Epidermal melanocyte (primary cell): Measurements from ENCODE around the gene ZNF438.

Experiments used
- DNase-seq: peaks from one replicate; pipeline ENCODE4 v3.0.0; 2011; ENCODE audit warnings: low spot score; ENCODE audit not compliant: insufficient read length

Gene ZNF438

GRCh38 chr10:30885423-30885822 lies 146.2 kb downstream of the ZNF438 start:
- no peak for DNase-seq

- no peak for DNase-seq
These were observed 147.9 kb downstream of the ZNF438 start for GRCh38 chr10:30883751-30884150.

GRCh38 chr10:30883116-30883515 lies 148.5 kb downstream of the ZNF438 start:
- DNase-seq, result no peak

- DNase-seq, result no peak
These were observed 149.4 kb downstream of the ZNF438 start for GRCh38 chr10:30882281-30882680.

- DNase-seq, result no peak
These were observed 152.7 kb downstream of the ZNF438 start for GRCh38 chr10:30878920-30879319.

- DNase-seq, result no peak
These were observed 154.6 kb downstream of the ZNF438 start for GRCh38 chr10:30877111-30877510.

- no peak for DNase-seq
These were observed 158.3 kb downstream of the ZNF438 start for GRCh38 chr10:30873411-30873810.

- no peak for DNase-seq
These were observed 160.8 kb downstream of the ZNF438 start for GRCh38 chr10:30870896-30871295.

GRCh38 chr10:30869566-30869965 lies 162.1 kb downstream of the ZNF438 start:
- no peak for DNase-seq

- DNase-seq, result no peak
These were observed 163.1 kb downstream of the ZNF438 start for GRCh38 chr10:30868611-30869010.

- DNase-seq, result no peak
These were observed 164.8 kb downstream of the ZNF438 start for GRCh38 chr10:30866896-30867295.

GRCh38 chr10:30865141-30865926 lies 166.3 kb downstream of the ZNF438 start:
- DNase-seq, result no peak

GRCh38 chr10:30863516-30864210 lies 168.0 kb downstream of the ZNF438 start:
- no peak for DNase-seq

GRCh38 chr10:30862486-30862885 lies 169.2 kb downstream of the ZNF438 start:
- DNase-seq, result no peak

- no peak for DNase-seq
These were observed 169.7 kb downstream of the ZNF438 start for GRCh38 chr10:30861976-30862375.

GRCh38 chr10:30861221-30861620 lies 170.4 kb downstream of the ZNF438 start:
- DNase-seq, result no peak

- no peak for DNase-seq
These were observed 173.2 kb downstream of the ZNF438 start for GRCh38 chr10:30858499-30858898.

- no peak for DNase-seq
These were observed 173.9 kb downstream of the ZNF438 start for GRCh38 chr10:30857803-30858202.

- DNase-seq, result no peak
These were observed 176.5 kb downstream of the ZNF438 start for GRCh38 chr10:30855131-30855530.

GRCh38 chr10:30854656-30855055 lies 177.0 kb downstream of the ZNF438 start:
- no peak for DNase-seq

- DNase-seq, result no peak
These were observed 178.6 kb downstream of the ZNF438 start for GRCh38 chr10:30853066-30853465.

- no peak for DNase-seq
These were observed 180.9 kb downstream of the ZNF438 start for GRCh38 chr10:30850776-30851175.
